ENCODE data around the gene ZBED5. TPM values are rescaled to one million over a fixed set of nuclear protein-coding genes. Genes with fewer than 3 reads are reported as not detected.
"Not testable (repeated sequence)": the region's sequence is repeated elsewhere in the genome, so short reads cannot be mapped to it uniquely, and the experiment has no call there.

Gene ZBED5
- total RNA-seq, 2 donors from 2014 or later, result 46.1 to 46.4 TPM

GRCh38 chr11:10846660-10847059, 11.2 kb downstream of the ZBED5 start:
- no peak overlapping the region for H3K27ac Mint-ChIP-seq
- DNase-seq, result no peak
- ATAC-seq (replicated peaks in 1 of 2), result no peak
- H3K9me3 Mint-ChIP-seq, result peaks cover 0 to 2% of the 10 kb centered on the region in 2 donors
- H3K36me3 Mint-ChIP-seq (ENCODE audit: insufficient read depth in 2 of 2), result no peaks in the 10 kb centered on the region
- H3K4me1 Mint-ChIP-seq (ENCODE audit: low read depth), result peaks cover 4% of the 10 kb centered on the region
- H3K27me3 Mint-ChIP-seq (ENCODE audit: low read depth), result no peaks in the 10 kb centered on the region
- H3K4me3 Mint-ChIP-seq, result no peak overlapping the region

DNA sequence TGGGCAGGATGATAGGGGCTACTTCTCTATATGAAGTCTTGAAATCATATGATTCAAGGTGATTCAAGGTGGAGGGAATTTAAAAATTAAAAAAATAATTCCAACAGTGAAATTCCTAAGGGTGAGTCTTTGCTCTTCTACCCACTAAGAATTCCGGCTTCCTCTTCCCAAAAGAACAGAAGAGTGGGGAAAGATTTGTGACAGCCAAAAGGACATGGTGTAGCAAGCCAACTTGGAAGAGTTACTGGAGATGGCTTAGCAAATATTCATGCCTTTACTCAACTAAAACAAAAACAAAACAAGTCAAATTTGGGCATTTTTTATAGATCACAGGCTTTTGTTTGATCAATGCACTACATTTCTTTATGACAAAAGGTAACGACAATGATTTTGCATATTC, 12.3 kb downstream of the ZBED5 start:
- Mint-ChIP-seq H3K27me3 (ENCODE audit: low read depth) (no peaks in the 10 kb centered on the region), H3K4me1 (ENCODE audit: low read depth) (peaks cover 4% of the 10 kb centered on the region), H3K27ac (no peak overlapping the region), H3K36me3 (ENCODE audit: insufficient read depth in 2 of 2) (no peaks in the 10 kb centered on the region), H3K4me3 (no peak overlapping the region), H3K9me3 (peaks cover 0 to 2% of the 10 kb centered on the region in 2 donors)
- no peak for DNase-seq
- no peak for ATAC-seq (replicated peaks in 1 of 2)

GRCh38 chr11:10844796-10845195, 13.1 kb downstream of the ZBED5 start:
- no peak for DNase-seq
- Mint-ChIP-seq H3K4me3 (no peak overlapping the region), H3K27me3 (ENCODE audit: low read depth) (no peaks in the 10 kb centered on the region), H3K27ac (no peak overlapping the region), H3K36me3 (ENCODE audit: insufficient read depth in 2 of 2) (no peaks in the 10 kb centered on the region), H3K4me1 (ENCODE audit: low read depth) (peaks cover 4% of the 10 kb centered on the region), H3K9me3 (peaks cover 0 to 2% of the 10 kb centered on the region in 2 donors)
- no peak for ATAC-seq (replicated peaks in 1 of 2)

DNA sequence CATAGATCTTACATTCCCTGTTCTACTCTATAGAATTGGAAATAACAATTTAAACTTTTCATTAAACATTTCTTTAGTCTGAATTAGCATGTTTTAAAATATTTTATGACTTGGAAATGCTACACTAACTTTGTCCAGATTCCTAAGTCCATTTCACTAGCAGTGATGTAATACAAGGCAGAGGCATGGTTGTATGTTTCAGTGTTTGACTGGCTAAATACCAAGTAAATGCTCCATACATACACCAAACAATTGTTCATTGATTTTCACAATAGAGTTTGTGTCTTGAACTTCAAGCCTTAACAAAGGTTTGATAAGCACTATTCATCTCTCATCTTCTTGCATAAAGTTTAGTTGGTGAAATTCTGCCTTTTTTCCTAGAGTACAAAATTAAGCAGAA, 13.5 kb downstream of the ZBED5 start:
- peaks cover 4% of the 10 kb centered on the region for H3K4me1 Mint-ChIP-seq (ENCODE audit: low read depth)
- H3K36me3 Mint-ChIP-seq (ENCODE audit: insufficient read depth in 2 of 2), result no peaks in the 10 kb centered on the region
- peaks cover 0 to 2% of the 10 kb centered on the region in 2 donors for H3K9me3 Mint-ChIP-seq
- H3K4me3 Mint-ChIP-seq, result no peak overlapping the region
- no peak for DNase-seq
- no peak for ATAC-seq (replicated peaks in 1 of 2)
- no peaks in the 10 kb centered on the region for H3K27me3 Mint-ChIP-seq (ENCODE audit: low read depth)
- no peak overlapping the region for H3K27ac Mint-ChIP-seq

DNA sequence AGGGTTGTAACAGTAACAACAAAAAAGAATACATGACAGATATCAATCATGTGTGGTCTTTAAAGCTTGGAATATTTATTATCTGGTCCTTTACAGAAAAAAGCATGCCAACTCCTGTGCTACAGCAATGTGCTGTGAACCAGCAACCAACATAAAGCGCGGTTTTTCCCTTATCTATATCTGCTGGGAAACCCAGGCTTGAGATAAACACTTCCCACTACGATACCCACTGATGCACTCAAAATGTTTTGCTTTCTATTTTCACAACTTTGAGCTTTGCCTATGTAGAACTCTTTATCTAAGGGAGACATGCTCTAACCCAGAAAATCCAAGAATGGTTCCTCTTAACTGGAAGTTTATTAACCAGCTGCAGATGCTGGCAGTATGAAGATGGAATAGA, 19.0 kb downstream of the ZBED5 start:
- DNase-seq (no peak), ATAC-seq (replicated peaks in 1 of 2) (no peak)
- no peaks in the 10 kb centered on the region for H3K36me3 Mint-ChIP-seq (ENCODE audit: insufficient read depth in 2 of 2)
- H3K4me1 Mint-ChIP-seq (ENCODE audit: low read depth), result no peaks in the 10 kb centered on the region
- peaks cover 0 to 3% of the 10 kb centered on the region in 2 donors for H3K9me3 Mint-ChIP-seq
- no peak overlapping the region for H3K27ac Mint-ChIP-seq
- no peaks in the 10 kb centered on the region for H3K27me3 Mint-ChIP-seq (ENCODE audit: low read depth)
- H3K4me3 Mint-ChIP-seq, result no peak overlapping the region

- no peak overlapping the region for H3K27ac Mint-ChIP-seq
- H3K4me3 Mint-ChIP-seq, result no peak overlapping the region
- H3K4me1 Mint-ChIP-seq (ENCODE audit: low read depth), result no peaks in the 10 kb centered on the region
- peaks cover 0 to 3% of the 10 kb centered on the region in 2 donors for H3K9me3 Mint-ChIP-seq
- H3K27me3 Mint-ChIP-seq (ENCODE audit: low read depth), result no peaks in the 10 kb centered on the region
- DNase-seq (no peak), ATAC-seq (replicated peaks in 1 of 2) (no peak)
- H3K36me3 Mint-ChIP-seq (ENCODE audit: insufficient read depth in 2 of 2), result no peaks in the 10 kb centered on the region
Observed at GRCh38 chr11:10838083-10838482, 19.8 kb downstream of the ZBED5 start.

GRCh38 chr11:10836884-10837283, 21.0 kb downstream of the ZBED5 start:
- H3K4me1 Mint-ChIP-seq (ENCODE audit: low read depth); H3K9me3 Mint-ChIP-seq; H3K27ac Mint-ChIP-seq; H3K36me3 Mint-ChIP-seq (ENCODE audit: insufficient read depth in 2 of 2); H3K27me3 Mint-ChIP-seq (ENCODE audit: low read depth); ATAC-seq (replicated peaks in 1 of 2); H3K4me3 Mint-ChIP-seq; DNase-seq: not testable (repeated sequence)

DNA sequence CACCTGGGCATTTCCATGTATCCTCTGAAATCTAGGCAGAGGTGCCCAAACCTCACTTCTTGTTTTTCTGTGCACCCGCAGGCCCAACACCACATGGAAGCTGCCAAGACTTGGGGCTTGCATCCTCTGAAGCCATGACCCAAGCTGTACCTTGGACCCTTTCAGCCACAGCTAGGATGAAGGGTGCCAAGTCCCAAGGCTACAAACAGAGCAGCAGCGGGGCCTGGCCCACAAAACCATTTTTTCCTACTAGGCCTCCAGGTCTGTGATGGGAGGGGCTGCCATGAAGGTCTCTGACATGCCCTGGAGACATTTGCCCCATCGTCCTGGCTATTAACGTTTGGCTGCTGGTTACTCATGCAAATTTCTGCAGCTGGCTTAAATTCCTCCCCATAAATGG, 28.7 kb downstream of the ZBED5 start:
- Mint-ChIP-seq H3K4me3 (no peak overlapping the region), H3K4me1 (ENCODE audit: low read depth) (peaks cover 6% of the 10 kb centered on the region), H3K27ac (no peak overlapping the region), H3K36me3 (ENCODE audit: insufficient read depth in 2 of 2) (no peaks in the 10 kb centered on the region), H3K27me3 (ENCODE audit: low read depth) (no peaks in the 10 kb centered on the region), H3K9me3 (no peaks in the 10 kb centered on the region)
- DNase-seq, result no peak
- ATAC-seq (replicated peaks in 1 of 2), result no peak

GRCh38 chr11:10828402-10828801, 29.5 kb downstream of the ZBED5 start:
- no peaks in the 10 kb centered on the region for H3K27me3 Mint-ChIP-seq (ENCODE audit: low read depth)
- no peaks in the 10 kb centered on the region for H3K36me3 Mint-ChIP-seq (ENCODE audit: insufficient read depth in 2 of 2)
- ATAC-seq (replicated peaks in 1 of 2) (no peak), DNase-seq (no peak)
- no peak overlapping the region for H3K27ac Mint-ChIP-seq
- no peak overlapping the region for H3K4me3 Mint-ChIP-seq
- H3K9me3 Mint-ChIP-seq, result no peaks in the 10 kb centered on the region
- H3K4me1 Mint-ChIP-seq (ENCODE audit: low read depth), result peaks cover 6% of the 10 kb centered on the region

- Mint-ChIP-seq H3K4me1 (ENCODE audit: low read depth) (peaks cover 6% of the 10 kb centered on the region), H3K4me3 (no peak overlapping the region), H3K9me3 (no peaks in the 10 kb centered on the region), H3K27me3 (ENCODE audit: low read depth) (no peaks in the 10 kb centered on the region), H3K27ac (peak overlapping the region; percentile 54), H3K36me3 (ENCODE audit: insufficient read depth in 2 of 2) (no peaks in the 10 kb centered on the region)
- no peak for ATAC-seq (replicated peaks in 1 of 2)
- no peak for DNase-seq
Observed at GRCh38 chr11:10824888-10825287, 33.0 kb downstream of the ZBED5 start.

GRCh38 chr11:10823152-10823579, 34.7 kb downstream of the ZBED5 start:
- Mint-ChIP-seq H3K27ac (peak overlapping the region; percentile 36), H3K36me3 (ENCODE audit: insufficient read depth in 2 of 2) (no peaks in the 10 kb centered on the region), H3K4me3 (peak overlapping the region in 1 of 2 donors; percentile 24), H3K9me3 (no peaks in the 10 kb centered on the region), H3K4me1 (ENCODE audit: low read depth) (peaks cover 6% of the 10 kb centered on the region), H3K27me3 (ENCODE audit: low read depth) (no peaks in the 10 kb centered on the region)
- ATAC-seq (replicated peaks in 1 of 2) (no peak), DNase-seq (no peak)

GRCh38 chr11:10822491-10822890, 35.4 kb downstream of the ZBED5 start:
- not testable (repeated sequence) for H3K27ac Mint-ChIP-seq; H3K4me1 Mint-ChIP-seq (ENCODE audit: low read depth); DNase-seq; H3K27me3 Mint-ChIP-seq (ENCODE audit: low read depth); ATAC-seq (replicated peaks in 1 of 2); H3K4me3 Mint-ChIP-seq; H3K36me3 Mint-ChIP-seq (ENCODE audit: insufficient read depth in 2 of 2); H3K9me3 Mint-ChIP-seq

DNA sequence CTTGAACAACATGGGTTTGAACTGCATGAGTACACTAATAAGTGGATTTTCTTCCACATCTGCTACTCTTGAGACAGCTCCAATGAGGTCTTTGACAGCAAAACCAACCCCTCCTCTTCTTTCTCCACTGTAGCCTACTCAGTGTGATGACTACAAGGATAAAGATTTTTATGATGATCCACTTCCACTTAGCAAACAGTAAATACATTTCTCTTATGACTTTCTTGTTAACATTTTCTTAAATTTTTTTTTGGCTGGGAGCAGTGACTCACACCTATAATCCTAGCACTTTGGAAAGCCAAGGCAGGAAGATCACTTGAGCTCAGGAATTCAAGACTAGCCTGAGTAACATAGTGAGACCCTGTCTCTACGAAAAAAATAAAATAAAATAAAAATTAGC, 39.3 kb downstream of the ZBED5 start:
- Mint-ChIP-seq H3K9me3 (no peaks in the 10 kb centered on the region), H3K4me1 (ENCODE audit: low read depth) (peaks cover 9% of the 10 kb centered on the region), H3K36me3 (ENCODE audit: insufficient read depth in 2 of 2) (no peaks in the 10 kb centered on the region), H3K27ac (no peak overlapping the region), H3K27me3 (ENCODE audit: low read depth) (no peaks in the 10 kb centered on the region), H3K4me3 (no peak overlapping the region)
- DNase-seq (no peak), ATAC-seq (replicated peaks in 1 of 2) (no peak)

DNA sequence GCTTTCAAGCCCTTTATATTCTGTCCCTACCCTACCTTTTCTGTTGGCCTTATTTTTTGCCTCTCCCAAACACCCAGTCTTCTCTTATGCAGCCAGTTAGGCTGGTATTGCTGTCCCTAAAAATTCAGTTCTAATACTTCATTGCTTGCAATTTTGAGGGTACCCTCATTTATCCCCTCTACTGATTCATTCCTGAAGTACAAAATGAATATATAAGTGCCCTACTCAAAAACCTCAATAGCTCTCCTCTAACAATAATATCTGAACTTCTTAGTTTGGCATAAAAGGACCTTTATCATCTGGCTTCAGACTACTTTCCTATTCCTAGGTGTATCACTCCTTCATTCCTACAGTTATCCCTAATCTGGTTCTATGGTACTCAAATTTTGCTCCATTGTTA, 43.9 kb downstream of the ZBED5 start:
- ATAC-seq (replicated peaks in 1 of 2) (no peak), DNase-seq (no peak)
- Mint-ChIP-seq H3K36me3 (ENCODE audit: insufficient read depth in 2 of 2) (peaks cover 0 to 2% of the 10 kb centered on the region in 2 donors), H3K27ac (no peak overlapping the region), H3K4me1 (ENCODE audit: low read depth) (peaks cover 20% of the 10 kb centered on the region), H3K4me3 (no peak overlapping the region), H3K9me3 (no peaks in the 10 kb centered on the region), H3K27me3 (ENCODE audit: low read depth) (no peaks in the 10 kb centered on the region)

Measured in activated T-cell treated with anti-CD3 and anti-CD28 coated beads, Interleukin-2, amount 50 U/mL, for 72 hours (primary cell).